ENCODE data around the gene TBC1D22A.

DNA sequence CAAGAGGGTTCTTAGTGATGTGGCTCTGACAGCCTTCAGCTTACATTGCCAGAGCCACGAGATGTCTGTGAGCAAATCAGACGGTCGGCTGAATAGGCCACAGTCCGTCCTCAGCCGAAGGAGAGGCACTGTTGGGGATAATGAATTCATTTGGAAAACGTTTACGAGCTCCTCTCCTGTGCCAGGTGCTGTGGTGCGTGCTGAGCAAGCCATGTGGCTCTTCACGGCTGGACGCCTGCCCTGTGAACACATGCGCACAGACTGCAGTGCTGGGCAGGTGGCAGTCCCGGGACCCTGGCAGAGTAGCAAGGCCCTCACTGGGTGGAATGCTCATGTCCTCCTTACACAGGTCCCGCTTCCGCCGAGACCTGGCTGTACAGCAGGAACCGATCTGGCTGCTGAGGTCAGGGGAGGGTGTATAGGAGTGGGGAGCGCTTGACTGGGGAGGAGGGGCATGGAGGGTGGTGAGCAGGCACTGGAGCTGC is 6.8 kb downstream of the TBC1D22A start:
- TF ChIP-seq, protein P1, sequence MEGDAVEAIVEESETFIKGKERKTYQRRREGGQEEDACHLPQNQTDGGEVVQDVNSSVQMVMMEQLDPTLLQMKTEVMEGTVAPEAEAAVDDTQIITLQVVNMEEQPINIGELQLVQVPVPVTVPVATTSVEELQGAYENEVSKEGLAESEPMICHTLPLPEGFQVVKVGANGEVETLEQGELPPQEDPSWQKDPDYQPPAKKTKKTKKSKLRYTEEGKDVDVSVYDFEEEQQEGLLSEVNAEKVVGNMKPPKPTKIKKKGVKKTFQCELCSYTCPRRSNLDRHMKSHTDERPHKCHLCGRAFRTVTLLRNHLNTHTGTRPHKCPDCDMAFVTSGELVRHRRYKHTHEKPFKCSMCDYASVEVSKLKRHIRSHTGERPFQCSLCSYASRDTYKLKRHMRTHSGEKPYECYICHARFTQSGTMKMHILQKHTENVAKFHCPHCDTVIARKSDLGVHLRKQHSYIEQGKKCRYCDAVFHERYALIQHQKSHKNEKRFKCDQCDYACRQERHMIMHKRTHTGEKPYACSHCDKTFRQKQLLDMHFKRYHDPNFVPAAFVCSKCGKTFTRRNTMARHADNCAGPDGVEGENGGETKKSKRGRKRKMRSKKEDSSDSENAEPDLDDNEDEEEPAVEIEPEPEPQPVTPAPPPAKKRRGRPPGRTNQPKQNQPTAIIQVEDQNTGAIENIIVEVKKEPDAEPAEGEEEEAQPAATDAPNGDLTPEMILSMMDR (IDR thresholded peaks at IDR 0.05), result no peak
- no peak for TF ChIP-seq POLR2A (IDR thresholded peaks at IDR 0.05)
